Right renal pelvis (tissue), 4 donors: ENCODE measurements around the gene GPR65. TPM values are rescaled to one million over a fixed set of nuclear protein-coding genes. Genes with fewer than 3 reads are reported as not detected.
"Not testable (repeated sequence)": the region's sequence is repeated elsewhere in the genome, so short reads cannot be mapped to it uniquely, and the experiment has no call there.

Experiments
- DNase-seq, 4 donors: peaks; one replicate each; pipeline ENCODE4 v3.0.0-alpha.2; 2013; ENCODE audit warnings: low read depth in 4 of 4, low spot score in 3 of 4, missing footprints in 1 of 4
- polyA plus RNA-seq, 4 donors: library from polyadenylated mRNA; unstranded; fragments of 120-200 nt; gene quantifications; one replicate each; pipeline ENCODE4 v1.2.1, GENCODE V29; 2013; ENCODE audit not compliant: insufficient read length in 4 of 4

The GPR65 gene
- polyA plus RNA-seq, 4 donors: 0.49 to 0.66 (median 0.58) TPM

GRCh38 chr14:88002421-88003075 is 2.4 kb upstream of the GPR65 start:
- no peak for DNase-seq

DNA sequence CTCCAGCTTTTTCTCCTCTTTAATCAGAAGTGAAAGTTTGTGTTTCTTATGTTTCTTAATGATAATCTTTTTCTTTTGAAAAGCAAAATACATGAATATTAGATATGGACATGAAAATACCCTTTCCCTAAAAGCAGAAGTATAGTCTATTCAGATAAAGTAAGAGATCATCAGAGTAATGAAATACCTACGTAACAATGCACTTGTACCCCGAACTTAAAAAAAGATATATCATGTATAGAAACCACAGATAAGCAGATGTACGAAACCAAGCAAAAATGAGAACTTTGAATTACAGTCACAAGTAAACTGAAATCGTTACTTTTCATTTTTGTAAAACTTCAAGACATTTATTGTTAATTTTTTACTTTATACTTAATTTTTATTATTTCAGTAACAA is 1.5 kb upstream of the GPR65 start:
- no peak for DNase-seq

GRCh38 chr14:88004506-88005036 is 364 bp upstream of the GPR65 start:
- no peak for DNase-seq

- DNase-seq: no peak
Observed at GRCh38 chr14:88005978-88006851, 1.3 kb downstream of the GPR65 start.

DNA sequence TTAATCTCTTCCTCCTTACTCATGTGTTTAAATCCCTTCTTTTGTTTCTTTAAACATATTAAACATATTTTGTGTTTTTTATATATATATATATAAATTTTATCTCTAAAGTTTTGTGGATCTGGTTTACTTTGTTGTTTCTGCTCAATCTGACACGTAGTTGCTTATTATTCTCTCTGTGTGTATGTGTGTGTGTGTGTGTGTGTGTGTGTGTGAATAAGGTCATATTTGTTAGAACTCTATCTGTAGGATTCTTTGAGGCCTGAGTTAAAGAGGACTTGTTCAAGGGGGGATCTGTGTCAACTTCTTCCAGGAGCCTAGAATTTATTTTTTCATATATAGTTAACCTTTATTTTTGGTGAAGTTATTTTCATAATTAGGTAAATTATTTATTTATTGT is 2.7 kb downstream of the GPR65 start:
- DNase-seq: no peak

- no peak for DNase-seq
Observed at GRCh38 chr14:88008039-88008742, 3.3 kb downstream of the GPR65 start.

- DNase-seq: no peak
Observed at GRCh38 chr14:88009486-88009885, 4.6 kb downstream of the GPR65 start.

DNA sequence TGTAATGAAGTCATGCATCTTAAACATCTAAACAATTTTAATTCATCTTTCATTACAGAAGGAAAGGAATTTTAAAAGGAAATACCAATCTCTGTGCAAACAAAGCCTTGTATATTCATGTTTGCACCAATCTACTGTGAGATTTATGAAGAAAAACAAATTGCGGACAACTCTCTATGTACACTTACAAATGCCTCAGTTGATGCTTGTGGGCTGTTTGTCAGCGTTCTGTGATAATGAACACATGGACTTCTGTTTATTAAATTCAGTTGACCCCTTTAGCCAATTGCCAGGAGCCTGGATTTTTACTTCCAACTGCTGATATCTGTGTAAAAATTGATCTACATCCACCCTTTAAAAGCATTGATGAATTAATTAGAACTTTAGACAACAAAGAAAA is 5.4 kb downstream of the GPR65 start:
- no peak for DNase-seq

DNA sequence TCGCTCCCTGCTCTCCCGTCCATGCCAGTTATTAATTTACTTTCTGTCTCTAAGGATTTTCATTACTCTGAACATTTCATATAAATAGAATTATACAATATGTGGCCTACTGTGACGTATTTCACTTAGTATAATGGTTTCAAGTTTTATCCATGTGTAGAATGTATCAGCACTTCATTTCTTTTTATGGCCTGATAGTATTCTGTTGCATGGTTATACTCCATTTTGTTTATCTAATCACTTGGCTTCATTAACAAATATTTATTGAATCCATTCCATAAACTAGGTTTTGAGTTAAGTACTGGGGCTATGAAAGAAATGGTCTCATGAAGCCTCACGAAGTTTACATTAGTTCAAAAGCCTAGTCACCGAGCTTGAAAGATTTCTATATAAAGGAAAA is 7.6 kb downstream of the GPR65 start:
- no peak for DNase-seq

GRCh38 chr14:88013750-88014349 is 8.9 kb downstream of the GPR65 start:
- peak; percentile 31 to 53 (median 44) for DNase-seq

DNA sequence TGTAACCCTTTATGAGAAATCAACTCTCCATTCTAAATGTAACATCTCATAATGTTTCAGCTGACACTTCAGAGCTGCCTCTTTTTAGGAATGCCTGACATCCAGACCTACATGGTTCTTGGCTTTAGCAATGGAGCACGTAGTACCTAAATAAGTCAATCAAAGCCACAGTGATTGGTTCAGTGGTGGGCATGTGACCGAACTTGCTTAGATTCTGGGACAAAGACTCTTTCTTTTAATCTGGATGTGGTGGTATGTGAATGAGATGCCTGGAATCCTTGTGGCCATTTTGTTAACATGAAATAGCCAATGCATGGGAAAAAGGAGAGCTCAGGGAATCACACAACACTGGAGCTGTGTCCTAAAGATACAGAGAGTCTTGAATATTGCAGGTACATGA is 11.8 kb downstream of the GPR65 start:
- DNase-seq: no peak

DNA sequence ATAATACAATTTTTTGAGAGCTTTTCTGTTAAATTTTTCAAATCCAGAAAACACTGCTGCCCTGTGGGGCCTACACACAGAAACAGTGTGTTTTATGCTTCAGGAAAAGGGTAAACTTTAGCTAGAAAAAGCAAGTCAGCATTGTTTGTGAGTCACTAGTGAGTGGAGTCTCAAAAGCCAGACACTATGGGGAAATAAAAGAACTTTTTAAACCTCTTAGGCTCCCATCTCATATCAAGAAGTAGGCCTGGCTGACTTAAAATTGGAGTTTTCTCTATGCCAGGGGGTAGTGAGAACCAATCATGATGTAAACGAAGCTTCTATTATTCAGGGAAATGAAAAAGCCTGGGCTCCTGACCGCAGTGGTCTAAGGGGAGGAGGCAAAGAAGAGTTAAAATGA is 12.6 kb downstream of the GPR65 start:
- no peak for DNase-seq

DNA sequence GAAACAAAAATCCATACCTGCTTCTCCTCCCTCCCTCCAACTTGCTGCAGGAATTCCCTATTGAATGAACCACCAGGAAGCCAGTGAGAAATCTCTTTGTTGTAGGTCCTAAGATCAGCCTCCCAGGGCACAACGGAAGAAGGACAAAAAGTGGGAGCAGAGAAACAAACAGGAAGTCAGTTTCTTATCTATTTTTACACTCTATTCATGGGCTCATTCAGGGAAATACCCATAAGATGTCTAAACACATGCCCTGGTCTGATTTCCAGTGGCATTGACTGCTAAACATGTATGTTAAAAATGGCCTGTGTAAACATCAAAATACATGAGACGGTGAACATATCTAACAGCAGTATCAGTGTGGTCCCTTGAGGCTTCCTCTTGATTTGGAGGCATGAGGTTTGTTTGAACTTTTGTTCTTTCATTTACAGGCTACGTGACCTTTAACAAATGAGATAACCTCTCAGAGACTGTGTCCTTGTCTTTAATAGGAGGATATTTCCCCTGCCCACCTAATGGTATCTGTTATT is 18.8 kb downstream of the GPR65 start:
- DNase-seq: no peak

- DNase-seq: not testable (repeated sequence)
Observed at GRCh38 chr14:88024252-88025086, 19.5 kb downstream of the GPR65 start.

DNA sequence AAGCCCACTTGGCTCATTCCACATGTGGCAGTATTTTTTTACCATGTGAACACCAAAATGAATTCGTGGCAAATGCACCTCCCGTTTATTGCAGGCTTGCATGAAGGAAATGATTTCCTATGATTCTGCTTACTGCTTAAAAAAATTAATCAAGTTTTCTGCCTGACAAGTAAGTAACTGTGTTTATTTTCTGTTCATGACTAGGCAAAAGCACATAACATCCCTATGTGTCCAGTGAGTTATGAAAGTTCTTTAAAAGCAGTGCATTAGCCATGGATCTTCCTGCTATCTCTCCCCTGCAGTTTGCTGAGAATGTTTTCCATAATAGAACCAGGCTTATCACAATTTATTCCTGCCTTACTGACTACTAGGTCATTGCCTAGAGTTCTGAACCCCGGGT is 20.4 kb downstream of the GPR65 start:
- no peak for DNase-seq

DNA sequence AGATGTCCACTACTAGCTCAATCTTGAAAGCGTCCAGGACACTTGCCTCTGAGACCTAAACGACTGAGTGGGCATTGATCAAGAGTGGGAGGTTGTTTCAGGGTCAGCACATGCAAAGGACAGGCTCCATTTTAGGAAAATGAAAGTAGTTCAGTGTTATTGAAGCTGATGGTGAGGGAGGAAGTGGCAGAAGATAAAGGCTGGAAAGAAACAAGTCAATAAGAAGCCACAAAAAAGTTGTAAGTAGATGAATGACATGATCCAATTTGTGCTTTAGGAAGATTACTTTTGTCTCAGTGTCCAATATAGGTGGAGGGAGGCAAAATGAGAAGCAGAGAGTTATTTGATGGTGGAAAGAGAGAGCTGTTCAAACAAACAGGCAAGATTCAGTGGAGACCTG is 22.0 kb downstream of the GPR65 start:
- DNase-seq: no peak

GRCh38 chr14:88029500-88029899 is 24.6 kb downstream of the GPR65 start:
- DNase-seq: no peak

DNA sequence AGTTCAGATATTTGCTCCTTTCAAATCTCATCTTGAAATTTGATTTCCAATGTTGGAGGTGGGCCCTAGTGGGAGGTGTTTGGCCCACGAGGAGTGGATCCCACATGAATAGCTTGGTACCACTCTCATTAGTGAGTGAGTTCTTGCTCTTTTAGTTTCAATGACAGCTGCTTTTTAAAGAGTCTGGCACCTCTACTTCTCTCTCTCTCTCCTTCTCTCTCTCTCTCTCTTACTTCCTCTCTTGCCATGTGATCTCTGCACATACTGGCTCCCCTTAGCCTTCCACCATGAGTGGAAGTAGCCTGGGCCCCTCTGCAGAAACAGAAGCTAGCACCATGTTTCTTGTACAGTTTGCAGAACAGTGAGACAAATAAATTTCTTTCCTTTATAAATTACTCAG is 25.1 kb downstream of the GPR65 start:
- no peak for DNase-seq

DNA sequence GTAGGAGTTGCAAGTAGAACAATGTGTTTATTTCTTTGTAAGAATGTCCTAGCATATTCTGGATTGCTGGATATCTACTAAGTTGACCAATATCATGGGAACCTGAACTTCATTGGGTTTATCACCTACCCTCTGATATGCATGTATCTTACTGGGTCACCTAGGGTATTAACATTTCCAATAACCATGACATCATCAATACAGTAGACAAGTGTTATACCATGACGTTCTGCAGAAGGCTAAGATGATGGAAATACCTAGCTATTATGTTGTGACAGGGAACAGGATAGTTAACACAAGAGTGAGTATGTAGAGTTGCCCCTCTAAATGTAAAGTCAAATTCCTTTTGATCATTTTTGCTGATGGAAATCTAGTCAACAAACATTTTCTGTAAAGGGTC is 26.0 kb downstream of the GPR65 start:
- DNase-seq: no peak

DNA sequence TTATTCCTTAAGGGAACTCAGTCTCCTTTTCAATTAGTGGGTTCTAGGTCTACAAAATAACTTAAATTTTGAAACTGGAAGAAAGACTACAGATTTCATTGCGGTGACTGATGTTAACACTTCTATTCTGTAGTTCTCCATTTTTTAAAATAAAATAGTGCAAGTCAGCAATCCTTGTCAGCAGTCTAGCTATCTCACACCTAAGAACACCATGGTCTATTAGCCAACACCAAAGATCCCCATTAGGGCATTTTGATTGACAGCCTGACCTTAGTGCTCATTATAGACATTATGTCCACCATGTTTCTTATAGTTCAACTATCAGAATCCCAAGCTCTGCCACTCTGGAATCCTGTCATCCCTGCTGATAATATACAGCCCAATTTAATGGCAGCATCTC is 27.4 kb downstream of the GPR65 start:
- no peak for DNase-seq
